ENCODE data around the gene HEG1.

HEG1 gene

GRCh38 chr3:125050488-125051090, 5.2 kb downstream of the HEG1 start:
- in situ Hi-C loops (cut with HindIII; ENCODE audit: low sequenced_read_pairs), result no loop called here

DNA sequence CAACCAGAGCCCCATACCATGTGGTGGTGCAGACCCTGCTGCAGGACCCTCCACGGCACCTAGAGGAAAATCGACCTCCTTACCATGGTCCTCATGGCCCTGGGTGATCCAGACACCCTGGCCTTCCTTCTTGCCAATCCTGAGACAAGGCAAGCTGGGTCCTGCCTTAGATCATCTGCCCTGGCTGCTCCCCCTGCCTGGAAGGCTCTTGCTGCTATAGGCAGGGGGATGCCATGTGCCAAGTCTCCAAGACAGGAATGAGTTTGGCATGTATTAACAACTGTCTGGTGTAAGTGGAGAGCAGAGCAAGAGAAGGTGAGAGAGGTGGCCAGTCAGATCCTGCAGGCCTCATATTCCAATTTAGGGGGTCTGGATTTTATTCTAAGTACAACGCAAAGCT, 7.5 kb downstream of the HEG1 start:
- in situ Hi-C loops (cut with HindIII; ENCODE audit: low sequenced_read_pairs), result no loop called here

DNA sequence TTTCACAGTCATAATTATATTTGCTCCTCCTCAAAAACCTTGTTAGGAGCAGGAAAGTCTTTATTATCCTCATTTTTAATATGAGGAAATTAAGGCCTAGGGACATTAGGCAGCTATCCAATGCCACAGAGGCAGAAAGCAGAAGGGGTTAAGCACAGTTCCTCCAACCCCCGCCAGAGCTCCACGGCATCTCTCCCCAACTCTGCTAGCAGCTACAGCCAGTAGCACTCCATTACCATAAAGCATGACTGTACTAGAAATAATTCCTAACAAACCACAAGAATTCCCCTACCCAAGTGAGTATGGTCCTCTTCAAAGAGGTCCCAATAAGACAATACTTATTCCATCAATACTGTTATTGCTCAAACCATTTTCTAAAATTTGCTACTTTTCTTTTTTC, 9.8 kb downstream of the HEG1 start:
- in situ Hi-C loops (cut with HindIII; ENCODE audit: low sequenced_read_pairs), result no loop called here

DNA sequence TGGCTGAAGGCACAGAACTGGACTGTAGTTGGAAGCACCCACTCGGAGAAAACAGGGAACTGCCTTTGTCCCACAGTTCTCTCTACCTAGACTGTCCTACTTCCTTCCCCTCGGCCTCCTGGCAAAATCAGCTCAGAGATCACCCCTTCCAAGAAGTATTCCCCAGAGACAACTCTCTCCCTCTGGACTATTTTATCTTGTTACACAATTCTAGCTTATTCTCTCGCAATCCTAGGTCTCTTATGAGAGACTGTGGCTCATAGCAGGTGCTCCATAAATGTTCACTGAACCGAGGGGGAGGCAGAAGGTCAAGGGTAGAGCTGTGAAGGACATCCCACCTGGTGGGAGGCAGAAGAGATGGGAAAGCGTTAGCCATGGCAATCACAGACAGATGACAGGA, 10.6 kb downstream of the HEG1 start:
- in situ Hi-C loops (cut with HindIII; ENCODE audit: low sequenced_read_pairs), result no loop called here

- in situ Hi-C loops (cut with HindIII; ENCODE audit: low sequenced_read_pairs), result no loop called here
These were observed 12.1 kb downstream of the HEG1 start for GRCh38 chr3:125043599-125044151.

DNA sequence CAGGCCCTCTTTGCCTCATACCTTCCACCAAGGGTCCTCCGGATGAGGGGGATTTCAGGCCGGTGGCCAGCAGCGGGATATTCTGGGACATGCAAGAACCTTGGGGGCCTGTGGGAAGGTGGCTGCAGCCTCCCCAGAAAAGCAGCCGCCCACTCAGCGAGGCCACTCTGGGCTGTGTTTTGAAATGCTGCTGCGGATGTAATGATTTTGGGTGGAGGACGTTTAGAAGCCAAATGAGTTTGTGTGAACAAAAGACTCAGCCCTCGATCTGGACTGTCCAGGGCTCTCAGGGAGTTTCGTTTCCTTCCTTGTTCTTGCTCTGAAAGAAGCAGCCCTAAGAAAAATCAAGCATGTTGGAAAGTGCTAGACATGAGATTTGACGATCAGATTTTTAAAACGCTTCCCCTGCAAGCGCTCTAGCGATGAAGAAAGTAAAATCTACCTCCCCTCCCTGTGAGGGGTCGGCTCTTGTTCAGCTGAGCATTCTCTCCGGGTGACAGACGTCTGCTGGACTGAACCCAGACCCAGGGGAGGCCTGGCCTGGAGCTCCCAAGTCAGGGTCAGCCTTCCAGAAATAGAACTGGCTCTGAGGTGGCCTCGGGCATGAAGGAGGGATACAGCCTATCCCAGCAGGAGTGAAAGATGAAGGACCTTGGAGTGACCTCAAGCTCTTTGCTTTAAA, 12.9 kb downstream of the HEG1 start:
- in situ Hi-C loops (cut with HindIII; ENCODE audit: low sequenced_read_pairs), result no loop called here

DNA sequence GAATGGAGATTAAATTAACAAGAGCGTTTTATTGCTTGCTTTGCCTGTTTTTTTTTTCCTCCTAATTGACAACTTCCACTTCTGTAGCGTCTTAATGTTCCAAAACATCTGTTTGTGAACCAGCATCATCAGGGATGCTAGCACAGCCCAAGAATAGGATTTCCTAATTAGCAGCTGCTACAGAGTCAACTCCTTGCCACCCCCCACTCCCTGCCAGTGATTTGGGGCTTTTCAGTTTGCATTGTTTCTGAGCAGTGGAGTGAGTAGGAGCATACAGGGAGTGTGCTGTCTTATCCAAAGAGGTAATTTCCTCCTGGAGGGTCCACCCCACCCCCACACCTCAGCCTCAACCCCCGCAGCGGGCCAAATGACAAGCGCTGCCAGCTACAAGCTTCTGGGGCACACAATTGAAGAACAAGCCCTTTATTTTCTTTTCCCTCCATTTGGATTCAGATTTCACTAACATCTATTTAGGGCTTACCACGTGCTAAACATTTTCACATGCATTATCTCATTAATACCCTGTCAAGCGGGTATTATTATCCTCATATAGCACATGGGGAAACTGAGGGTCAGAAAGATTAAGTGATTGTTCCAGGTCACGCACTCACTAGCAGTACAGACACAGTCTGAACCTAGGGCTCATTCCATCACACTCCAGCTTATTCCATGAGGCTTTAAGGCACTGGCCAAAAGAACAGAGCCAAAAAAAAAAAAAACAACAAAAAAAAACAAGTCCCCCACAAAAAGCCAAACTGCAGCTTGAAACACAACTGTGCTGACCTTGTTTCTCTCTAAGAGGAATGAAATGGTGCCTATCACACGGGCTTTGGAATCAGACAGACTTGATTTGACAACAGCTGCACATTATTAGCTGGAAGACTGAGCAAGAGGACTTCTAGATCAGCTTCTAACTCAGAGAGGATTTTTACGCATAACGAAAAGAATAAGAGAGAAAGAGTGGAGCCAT, 16.4 kb downstream of the HEG1 start:
- in situ Hi-C loops (cut with HindIII; ENCODE audit: low sequenced_read_pairs), result no loop called here

DNA sequence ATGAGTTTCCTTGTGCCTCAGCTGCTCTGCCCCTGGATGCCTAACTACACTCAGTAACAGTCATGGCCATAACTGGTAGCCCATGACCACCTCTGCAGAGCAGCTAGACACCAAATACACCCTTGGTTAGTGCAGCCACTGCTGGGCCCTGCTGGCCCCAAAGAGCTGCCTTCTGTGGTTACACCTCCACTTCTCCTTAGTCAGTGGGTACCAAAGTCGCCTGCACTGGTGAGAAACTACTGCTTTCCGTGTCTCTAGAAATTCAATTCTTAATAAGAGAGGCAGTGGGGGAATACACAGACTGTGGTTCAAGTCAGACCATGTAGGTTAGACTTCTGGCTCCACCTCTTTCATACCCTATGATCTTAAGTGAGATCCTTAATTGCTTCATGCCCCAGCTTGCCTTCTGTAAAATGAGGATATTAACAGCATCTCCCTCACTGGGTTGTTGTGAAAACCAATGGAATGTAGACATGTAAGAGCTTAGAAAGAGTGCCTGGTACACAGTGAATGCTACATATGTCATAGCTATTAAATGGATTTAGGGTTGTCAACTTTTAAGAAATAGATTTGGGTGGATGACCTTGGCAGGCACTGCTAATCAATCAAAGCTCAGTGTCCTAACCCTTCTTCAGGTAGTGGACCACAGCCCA, 18.2 kb downstream of the HEG1 start:
- in situ Hi-C loops (cut with HindIII; ENCODE audit: low sequenced_read_pairs), result no loop called here

DNA sequence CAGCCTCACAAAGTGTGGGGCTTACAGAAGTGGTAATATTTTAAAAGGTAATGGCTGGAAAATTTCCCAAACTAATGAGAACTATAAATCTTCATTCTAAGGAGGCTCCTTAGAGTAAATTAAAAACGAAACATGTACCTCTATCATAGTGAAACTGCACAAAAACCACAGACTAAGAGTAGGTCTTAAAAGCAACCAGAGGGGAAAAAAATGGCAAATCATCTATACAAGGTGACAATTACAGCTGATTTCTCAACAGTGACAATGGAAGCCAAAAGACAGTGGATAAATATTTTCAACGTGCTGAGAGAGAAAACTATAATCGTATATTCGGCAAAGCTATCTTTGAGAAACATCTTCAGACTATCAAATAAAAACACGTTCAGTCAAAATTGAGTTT, 20.6 kb downstream of the HEG1 start:
- in situ Hi-C loops (cut with HindIII; ENCODE audit: low sequenced_read_pairs), result no loop called here

DNA sequence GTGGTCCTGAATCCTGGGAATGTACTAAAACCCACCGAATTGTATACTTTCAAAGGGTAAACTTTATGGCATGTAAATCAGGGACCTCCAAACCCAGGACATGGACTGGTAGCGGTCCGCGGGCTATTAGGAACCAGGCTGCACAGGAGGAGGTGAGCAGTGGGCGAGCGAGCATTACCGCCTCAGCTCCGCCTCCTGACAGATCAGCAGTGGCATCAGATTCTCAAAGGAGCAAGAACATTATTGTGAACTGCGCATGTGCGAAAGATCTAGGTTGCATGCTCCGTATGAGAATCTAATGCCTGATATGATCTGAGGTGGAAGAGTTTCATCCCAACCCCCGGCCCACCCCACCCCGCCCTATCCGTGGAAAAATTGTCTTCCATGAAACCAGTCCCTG, 22.2 kb downstream of the HEG1 start:
- in situ Hi-C loops (cut with HindIII; ENCODE audit: low sequenced_read_pairs), result no loop called here

DNA sequence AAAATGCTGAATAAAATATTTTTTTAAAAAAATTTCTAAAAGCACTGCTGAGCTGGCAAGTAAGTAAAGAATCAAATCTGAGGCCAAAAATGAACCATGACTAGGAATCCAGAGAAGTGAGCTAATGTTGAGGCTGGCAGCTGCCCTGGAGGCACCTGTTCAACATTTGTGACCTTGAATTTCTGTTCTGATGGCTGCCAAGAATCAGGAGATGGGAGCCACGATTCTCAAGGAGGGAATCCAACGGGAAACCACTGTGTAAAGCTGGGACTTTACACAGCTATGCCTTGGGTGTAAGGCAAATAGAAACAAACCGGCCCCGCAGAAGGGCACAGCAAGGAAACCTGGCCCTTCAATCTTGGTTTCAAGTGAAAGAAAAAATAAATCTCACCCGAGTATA, 22.7 kb downstream of the HEG1 start:
- in situ Hi-C loops (cut with HindIII; ENCODE audit: low sequenced_read_pairs), result no loop called here

- in situ Hi-C loops (cut with HindIII; ENCODE audit: low sequenced_read_pairs), result no loop called here
These were observed 23.1 kb downstream of the HEG1 start for GRCh38 chr3:125032683-125033082.

GRCh38 chr3:125032100-125032643, 23.6 kb downstream of the HEG1 start:
- in situ Hi-C loops (cut with HindIII; ENCODE audit: low sequenced_read_pairs), result no loop called here

- in situ Hi-C loops (cut with HindIII; ENCODE audit: low sequenced_read_pairs), result no loop called here
These were observed 24.3 kb downstream of the HEG1 start for GRCh38 chr3:125031544-125031943.

DNA sequence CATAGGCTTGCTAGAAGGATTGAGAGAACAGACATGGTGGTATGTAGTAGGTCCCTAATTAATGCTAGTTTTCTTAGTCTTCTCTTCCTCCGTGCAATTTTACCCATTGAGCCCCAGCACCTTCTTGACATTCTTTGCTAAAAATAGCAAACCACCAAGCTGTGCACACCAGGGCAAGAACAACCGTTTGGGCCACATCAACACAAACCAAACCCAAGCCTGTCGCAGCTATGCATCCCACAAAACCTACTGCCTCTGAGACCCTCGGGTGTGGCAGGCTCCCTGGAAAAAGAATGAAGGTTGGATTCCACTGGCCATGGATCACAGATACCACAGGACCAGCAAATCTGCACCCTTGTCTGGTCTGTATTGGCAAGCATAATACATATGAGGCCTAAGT, 27.1 kb downstream of the HEG1 start:
- in situ Hi-C loops (cut with HindIII; ENCODE audit: low sequenced_read_pairs), result no loop called here

GRCh38 chr3:125025642-125026041, 30.2 kb downstream of the HEG1 start:
- in situ Hi-C loops (cut with HindIII; ENCODE audit: low sequenced_read_pairs), result no loop called here

DNA sequence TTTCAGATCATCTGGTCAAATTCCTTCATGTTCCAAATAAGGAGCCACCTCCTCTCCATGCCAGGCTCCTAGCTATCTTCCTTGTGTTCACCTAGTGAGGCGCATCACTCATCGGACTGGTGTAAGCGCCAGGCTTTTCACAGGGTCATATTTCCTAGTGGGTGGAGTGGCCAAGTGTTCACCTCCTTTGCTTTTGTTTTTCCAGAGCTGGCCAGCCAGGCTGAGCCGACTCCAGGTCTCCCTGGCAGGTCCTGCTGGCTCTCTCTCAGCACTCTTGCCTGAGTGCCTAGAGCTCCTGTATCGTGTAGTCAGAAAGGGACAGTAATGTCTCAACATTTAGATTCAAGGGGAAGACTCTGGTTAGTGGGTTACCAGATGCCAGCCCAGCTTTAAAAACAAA, 31.0 kb downstream of the HEG1 start:
- in situ Hi-C loops (cut with HindIII; ENCODE audit: low sequenced_read_pairs), result no loop called here

- in situ Hi-C loops (cut with HindIII; ENCODE audit: low sequenced_read_pairs), result no loop called here
These were observed 31.8 kb downstream of the HEG1 start for GRCh38 chr3:125023833-125024555.

DNA sequence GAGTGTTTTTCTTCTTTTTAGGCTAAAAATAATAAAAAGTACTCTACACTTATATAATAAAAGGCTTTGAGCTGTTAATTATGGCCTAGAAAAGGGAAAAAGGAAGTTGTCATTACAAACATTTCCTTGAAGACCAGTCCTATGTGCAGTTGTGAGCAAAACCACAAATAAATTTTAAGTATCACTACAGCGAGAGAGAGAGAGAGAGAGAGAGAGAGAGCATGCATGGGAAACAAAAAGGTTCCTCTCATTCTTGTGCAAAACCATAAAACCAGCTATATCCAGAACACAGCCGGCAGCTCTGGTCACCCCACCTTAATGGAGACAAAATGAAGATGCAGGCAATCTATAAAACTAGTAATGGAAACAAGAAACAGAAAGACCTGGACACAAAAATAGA, 33.6 kb downstream of the HEG1 start:
- in situ Hi-C loops (cut with HindIII; ENCODE audit: low sequenced_read_pairs), result no loop called here

DNA sequence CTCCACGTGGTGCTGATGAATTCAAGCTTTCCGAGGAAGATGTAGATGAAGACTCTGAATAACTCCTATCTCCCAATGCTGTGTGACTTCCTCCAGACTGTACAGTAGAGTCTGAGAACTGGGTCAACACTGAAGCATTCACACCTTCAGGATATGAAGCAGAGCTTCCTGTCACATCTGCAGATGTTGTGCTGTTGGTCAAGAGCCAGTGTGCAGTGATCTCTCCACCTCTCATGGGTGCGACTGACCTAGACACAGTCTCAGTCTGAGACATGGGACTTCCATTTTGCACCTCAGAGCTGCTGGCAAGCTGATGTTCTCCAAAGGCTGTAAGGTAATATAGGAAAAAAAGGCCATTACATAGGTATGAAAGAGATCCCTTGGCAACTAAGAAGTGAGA, 36.5 kb downstream of the HEG1 start:
- in situ Hi-C loops (cut with HindIII; ENCODE audit: low sequenced_read_pairs), result no loop called here

Measured in DLD1 (cell line).